Stimulated activated memory B cell treated with anti-CD40 and anti-IgM and Interleukin-4, amounts not matched to agents 10 μg/mL and 1 μg/mL and 100 μg/mL, for 72 hours (primary cell): Measurements from ENCODE around the gene TTC16.

Experiments used
- ATAC-seq: fragments of 150-1000 bp; cut with Tn5 transposase; 2 replicates; pipeline ENCODE4 v1.10.0; 2021
- H3K27ac Mint-ChIP-seq: one replicate; pipeline ENCODE4 v1.8.0; 2022; ENCODE audit warnings: mild to moderate bottlenecking, mixed read lengths
- H3K27me3 Mint-ChIP-seq: one replicate; pipeline ENCODE4 v1.8.0; 2022; ENCODE audit warnings: mixed read lengths
- H3K36me3 Mint-ChIP-seq: one replicate; pipeline ENCODE4 v1.8.0; 2022; ENCODE audit warnings: mixed read lengths
- H3K4me1 Mint-ChIP-seq: one replicate; pipeline ENCODE4 v1.8.0; 2022; ENCODE audit warnings: mixed read lengths
- H3K4me3 Mint-ChIP-seq: one replicate; pipeline ENCODE4 v1.8.0; 2022; ENCODE audit warnings: mild to moderate bottlenecking, moderate library complexity, mixed read lengths
- H3K9me3 Mint-ChIP-seq: one replicate; pipeline ENCODE4 v1.8.0; 2022; ENCODE audit warnings: mixed read lengths

TTC16 gene

GRCh38 chr9:127761061-127761460 is 45.2 kb downstream of the TTC16 start:
- peaks cover 49% of the 10 kb centered on the region for H3K36me3 Mint-ChIP-seq
- H3K4me3 Mint-ChIP-seq, result no peak overlapping the region
- no peak for ATAC-seq
- peak overlapping the region; percentile 78 for H3K27ac Mint-ChIP-seq
- H3K27me3 Mint-ChIP-seq, result no peaks in the 10 kb centered on the region
- peaks cover 45% of the 10 kb centered on the region for H3K4me1 Mint-ChIP-seq
- H3K9me3 Mint-ChIP-seq, result no peaks in the 10 kb centered on the region

GRCh38 chr9:127761491-127761956 is 45.6 kb downstream of the TTC16 start:
- no peaks in the 10 kb centered on the region for H3K27me3 Mint-ChIP-seq
- peaks cover 50% of the 10 kb centered on the region for H3K4me1 Mint-ChIP-seq
- H3K36me3 Mint-ChIP-seq, result peaks cover 53% of the 10 kb centered on the region
- no peak overlapping the region for H3K4me3 Mint-ChIP-seq
- no peaks in the 10 kb centered on the region for H3K9me3 Mint-ChIP-seq
- no peak for ATAC-seq
- peak overlapping the region; percentile 78 for H3K27ac Mint-ChIP-seq

- no peak for ATAC-seq
- H3K4me3 Mint-ChIP-seq, result no peak overlapping the region
Measured at GRCh38 chr9:127762111-127762676, 46.3 kb downstream of the TTC16 start.

GRCh38 chr9:127763918-127764384 is 48.1 kb downstream of the TTC16 start:
- no peak for ATAC-seq
- H3K4me3 Mint-ChIP-seq, result no peak overlapping the region
- peak overlapping the region; percentile 78 for H3K27ac Mint-ChIP-seq
- H3K36me3 Mint-ChIP-seq, result peaks cover 62% of the 10 kb centered on the region
- no peaks in the 10 kb centered on the region for H3K9me3 Mint-ChIP-seq
- H3K27me3 Mint-ChIP-seq, result no peaks in the 10 kb centered on the region
- peaks cover 66% of the 10 kb centered on the region for H3K4me1 Mint-ChIP-seq

More at GRCh38 chr9:127762111-127762676, 46.3 kb downstream of the TTC16 start:
- peak overlapping the region; percentile 78 for H3K27ac Mint-ChIP-seq
- no peaks in the 10 kb centered on the region for H3K9me3 Mint-ChIP-seq
- H3K27me3 Mint-ChIP-seq, result no peaks in the 10 kb centered on the region
- peaks cover 57% of the 10 kb centered on the region for H3K4me1 Mint-ChIP-seq
- peaks cover 60% of the 10 kb centered on the region for H3K36me3 Mint-ChIP-seq

GRCh38 chr9:127765418-127765817 is 49.5 kb downstream of the TTC16 start:
- no peaks in the 10 kb centered on the region for H3K9me3 Mint-ChIP-seq
- peaks cover 64% of the 10 kb centered on the region for H3K36me3 Mint-ChIP-seq
- peaks cover 81% of the 10 kb centered on the region for H3K4me1 Mint-ChIP-seq
- H3K27me3 Mint-ChIP-seq, result no peaks in the 10 kb centered on the region
- ATAC-seq, result no peak
- H3K4me3 Mint-ChIP-seq, result no peak overlapping the region
- H3K27ac Mint-ChIP-seq, result peak overlapping the region; percentile 88

GRCh38 chr9:127767410-127767809 is 51.5 kb downstream of the TTC16 start:
- no peaks in the 10 kb centered on the region for H3K9me3 Mint-ChIP-seq
- H3K27me3 Mint-ChIP-seq, result no peaks in the 10 kb centered on the region
- H3K4me3 Mint-ChIP-seq, result peak overlapping the region; percentile 25
- peak overlapping the region; percentile 88 for H3K27ac Mint-ChIP-seq
- H3K36me3 Mint-ChIP-seq, result peaks cover 59% of the 10 kb centered on the region
- peaks cover 95% of the 10 kb centered on the region for H3K4me1 Mint-ChIP-seq
- ATAC-seq, result no peak

- Mint-ChIP-seq H3K27ac (peak overlapping the region; percentile 88), H3K9me3 (no peaks in the 10 kb centered on the region), H3K27me3 (no peaks in the 10 kb centered on the region), H3K4me3 (no peak overlapping the region), H3K36me3 (peaks cover 56% of the 10 kb centered on the region), H3K4me1 (peaks cover 92% of the 10 kb centered on the region)
- ATAC-seq, result no peak
Measured at GRCh38 chr9:127767909-127768331, 52.0 kb downstream of the TTC16 start.

GRCh38 chr9:127768698-127769097 is 52.8 kb downstream of the TTC16 start:
- peak overlapping the region; percentile 83 for H3K27ac Mint-ChIP-seq
- no peak overlapping the region for H3K4me3 Mint-ChIP-seq
- ATAC-seq, result no peak
- H3K9me3 Mint-ChIP-seq, result no peaks in the 10 kb centered on the region
- peaks cover 92% of the 10 kb centered on the region for H3K4me1 Mint-ChIP-seq
- peaks cover 55% of the 10 kb centered on the region for H3K36me3 Mint-ChIP-seq
- H3K27me3 Mint-ChIP-seq, result no peaks in the 10 kb centered on the region

- peak overlapping the region; percentile 2 for H3K4me3 Mint-ChIP-seq
- H3K27ac Mint-ChIP-seq, result peak overlapping the region; percentile 83
- peaks cover 55% of the 10 kb centered on the region for H3K36me3 Mint-ChIP-seq
- no peaks in the 10 kb centered on the region for H3K27me3 Mint-ChIP-seq
- H3K4me1 Mint-ChIP-seq, result peaks cover 92% of the 10 kb centered on the region
- no peaks in the 10 kb centered on the region for H3K9me3 Mint-ChIP-seq
- ATAC-seq, result no peak
Measured at GRCh38 chr9:127769101-127769500, 53.2 kb downstream of the TTC16 start.

- Mint-ChIP-seq H3K36me3 (peaks cover 48% of the 10 kb centered on the region), H3K9me3 (no peaks in the 10 kb centered on the region), H3K27ac (peak overlapping the region; percentile 83), H3K27me3 (no peaks in the 10 kb centered on the region), H3K4me3 (peak overlapping the region; percentile 94), H3K4me1 (peaks cover 91% of the 10 kb centered on the region)
- ATAC-seq, result no peak
Measured at GRCh38 chr9:127769929-127770582, 54.2 kb downstream of the TTC16 start.

GRCh38 chr9:127770583-127770904 is 54.7 kb downstream of the TTC16 start:
- Mint-ChIP-seq H3K4me1 (peaks cover 86% of the 10 kb centered on the region), H3K27me3 (no peaks in the 10 kb centered on the region), H3K4me3 (peak overlapping the region; percentile 94), H3K9me3 (no peaks in the 10 kb centered on the region), H3K27ac (peak overlapping the region; percentile 83), H3K36me3 (peaks cover 44% of the 10 kb centered on the region)
- no peak for ATAC-seq

- H3K9me3 Mint-ChIP-seq, result no peaks in the 10 kb centered on the region
- H3K27me3 Mint-ChIP-seq, result no peaks in the 10 kb centered on the region
Measured at GRCh38 chr9:127770905-127771569, 55.2 kb downstream of the TTC16 start.

GRCh38 chr9:127771570-127772189 is 55.8 kb downstream of the TTC16 start:
- peaks cover 32% of the 10 kb centered on the region for H3K36me3 Mint-ChIP-seq
- peaks cover 82% of the 10 kb centered on the region for H3K4me1 Mint-ChIP-seq
- ATAC-seq, result no peak
- H3K27ac Mint-ChIP-seq, result peak overlapping the region; percentile 83
- no peaks in the 10 kb centered on the region for H3K9me3 Mint-ChIP-seq
- H3K27me3 Mint-ChIP-seq, result no peaks in the 10 kb centered on the region
- H3K4me3 Mint-ChIP-seq, result peak overlapping the region; percentile 94

More at GRCh38 chr9:127770905-127771569, 55.2 kb downstream of the TTC16 start:
- Mint-ChIP-seq H3K27ac (peak overlapping the region; percentile 83), H3K4me1 (peaks cover 82% of the 10 kb centered on the region), H3K4me3 (peak overlapping the region; percentile 94), H3K36me3 (peaks cover 39% of the 10 kb centered on the region)
- peak; percentile 96 for ATAC-seq

- no peak overlapping the region for H3K27ac Mint-ChIP-seq
- H3K4me1 Mint-ChIP-seq, result peaks cover 78% of the 10 kb centered on the region
- H3K9me3 Mint-ChIP-seq, result no peaks in the 10 kb centered on the region
- no peak for ATAC-seq
- peaks cover 27% of the 10 kb centered on the region for H3K36me3 Mint-ChIP-seq
- no peaks in the 10 kb centered on the region for H3K27me3 Mint-ChIP-seq
- no peak overlapping the region for H3K4me3 Mint-ChIP-seq
Measured at GRCh38 chr9:127772603-127773002, 56.7 kb downstream of the TTC16 start.

- no peaks in the 10 kb centered on the region for H3K27me3 Mint-ChIP-seq
- peaks cover 32% of the 10 kb centered on the region for H3K36me3 Mint-ChIP-seq
- H3K4me1 Mint-ChIP-seq, result peaks cover 77% of the 10 kb centered on the region
- H3K27ac Mint-ChIP-seq, result peak overlapping the region; percentile 60
- H3K9me3 Mint-ChIP-seq, result no peaks in the 10 kb centered on the region
- H3K4me3 Mint-ChIP-seq, result no peak overlapping the region
- ATAC-seq, result no peak
Measured at GRCh38 chr9:127773272-127773671, 57.4 kb downstream of the TTC16 start.
